Measurements from ENCODE around the gene AP1M2.

Gene AP1M2

DNA sequence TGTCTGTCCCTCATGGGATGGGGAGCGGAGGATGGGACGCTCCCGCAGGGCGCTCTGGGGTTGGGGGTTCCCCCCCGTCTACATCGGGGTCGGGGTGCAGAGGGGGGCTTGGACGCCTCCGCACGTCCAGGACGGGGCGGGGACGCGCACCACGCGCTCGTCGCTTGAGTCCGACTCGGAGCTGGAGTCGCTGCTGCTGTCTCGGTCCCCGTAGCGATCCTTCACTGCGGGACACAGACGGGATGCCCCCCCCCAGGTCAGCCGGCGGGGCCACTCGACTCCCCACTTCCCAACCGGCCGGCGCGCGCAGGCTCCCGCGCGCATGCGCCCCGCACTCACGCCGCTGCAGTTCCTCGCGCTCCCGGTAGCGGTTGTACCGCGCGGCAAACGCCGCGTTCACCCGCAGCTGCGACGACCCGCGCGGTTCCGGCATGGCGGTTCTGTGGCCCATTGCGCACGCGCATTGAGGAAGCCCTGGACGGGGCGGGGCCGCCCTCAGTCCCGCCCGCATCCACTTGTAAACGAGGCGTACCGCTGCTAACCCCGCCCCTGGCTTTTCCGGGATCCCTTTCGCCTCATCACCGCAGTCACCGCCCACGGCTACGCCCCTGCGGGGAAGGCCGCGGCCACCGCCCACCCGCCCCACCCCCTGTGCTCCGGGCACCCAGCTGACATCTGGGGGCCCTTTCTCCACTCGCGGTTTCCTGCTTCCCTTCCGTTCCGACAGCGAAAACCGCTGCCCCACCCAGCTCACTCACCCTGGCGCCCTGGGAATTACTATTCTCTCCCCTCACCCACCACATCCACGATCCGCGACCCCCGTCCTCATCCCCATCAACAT, 21.3 kb downstream of the AP1M2 start, which contains the start of gene KRI1:
TSS of gene KRI1 (minus strand) at position 444 of the 841 bp plus-strand sequence. CDS start at position 433, 11 bp downstream.
- ChIA-PET POLR2A (interaction anchor here (0.6 to 1.4 kb wide), 5 partner anchors 10 to 67 kb away, joined by 3 to 5 read pairs (median 3); no protein-coding TSS in a partner anchor), CTCF (interaction anchor here (0.8 to 1.1 kb wide), 5 partner anchors 15 to 299 kb away, joined by 3 to 5 read pairs (median 3); no protein-coding TSS in a partner anchor)
- Histone ChIP-seq H3K9me3 (ENCODE audit: control insufficient read depth, insufficient read depth, low read depth, low read length) (no peaks in the 10 kb centered on the region), H3K27ac (ENCODE audit: extremely low read depth, low read depth, low read length) (peak within 1 kb of the TSS; percentile 75; the same call in 1 of the 2 replicates), H3K4me3 (ENCODE audit: low read depth, low read length) (peak within 1 kb of the TSS; percentile 92), H3K36me3 (ENCODE audit: control insufficient read depth in 2 of 2, insufficient read depth in 1 of 2, low read length in 2 of 2) (peaks cover 15 to 24% of the 10 kb centered on the region in 2 experiments; a peak in 2 of 3 replicates), H3K4me1 (ENCODE audit: control insufficient read depth, insufficient read depth, low read length) (peaks cover 13% of the 10 kb centered on the region)
- TF ChIP-seq PRDM1 (tag by site-specific recombination; IDR thresholded peaks at IDR 0.05) (peak; percentile 74), ZNF391 (tag by site-specific recombination; IDR thresholded peaks at IDR 0.05; ENCODE audit: borderline replicate concordance, low read depth) (0 out of 2 replicates have a peak, but pooled peaks have one; percentile 5), ZNF175 (tag by site-specific recombination; IDR thresholded peaks at IDR 0.05) (0 out of 2 replicates have a peak, but pooled peaks have one; percentile 15), SCRT2 (tag by site-specific recombination; IDR thresholded peaks at IDR 0.05) (peak; percentile 83), ZNF112 (tag by site-specific recombination; IDR thresholded peaks at IDR 0.05) (no peak), TRIM28 (IDR thresholded peaks at IDR 0.05; ENCODE audit: borderline replicate concordance, low read length) (no peak), ZNF837 (tag by site-specific recombination; IDR thresholded peaks at IDR 0.05) (no peak), ZFP37 (tag by site-specific recombination; IDR thresholded peaks at IDR 0.05) (no peak; the same call in 1 of the 2 replicates), ZNF510 (tag by site-specific recombination; IDR thresholded peaks at IDR 0.05; ENCODE audit: insufficient replicate concordance) (no peak), BCL11B (tag by site-specific recombination; IDR thresholded peaks at IDR 0.05; ENCODE audit: low read depth) (no peak), SP3 (tag by site-specific recombination; IDR thresholded peaks at IDR 0.05) (peak; percentile 97), ZNF23 (tag by site-specific recombination; IDR thresholded peaks at IDR 0.05; ENCODE audit: borderline replicate concordance) (no peak), ZNF514 (tag by site-specific recombination; IDR thresholded peaks at IDR 0.05) (no peak), KLF7 (tag by site-specific recombination; IDR thresholded peaks at IDR 0.05; ENCODE audit: borderline replicate concordance) (peak; percentile 82), ZNF529 (tag by site-specific recombination; IDR thresholded peaks at IDR 0.05; ENCODE audit: insufficient replicate concordance) (no peak), ZBTB17 (tag by site-specific recombination; IDR thresholded peaks at IDR 0.05) (no peak), YY2 (tag by site-specific recombination; IDR thresholded peaks at IDR 0.05) (peak; percentile 71), ZNF157 (tag by site-specific recombination; IDR thresholded peaks at IDR 0.05) (no peak), SETDB1 (IDR thresholded peaks at IDR 0.05; ENCODE audit: insufficient read length, low read length) (no peak), ZNF16 (tag by site-specific recombination; IDR thresholded peaks at IDR 0.05; ENCODE audit: low read depth) (no peak), ZNF501 (tag by site-specific recombination; IDR thresholded peaks at IDR 0.05) (peak; percentile 69), ZNF146 (tag by site-specific recombination; IDR thresholded peaks at IDR 0.05) (no peak), ZNF10 (tag by site-specific recombination; IDR thresholded peaks at IDR 0.05) (no peak; the same call in 1 of the 2 replicates), ZBTB7A (tag by site-specific recombination; IDR thresholded peaks at IDR 0.05; ENCODE audit: low read depth) (peak; percentile 30; the same call in 1 of the 2 replicates)
- TF ChIP-seq, protein P1, sequence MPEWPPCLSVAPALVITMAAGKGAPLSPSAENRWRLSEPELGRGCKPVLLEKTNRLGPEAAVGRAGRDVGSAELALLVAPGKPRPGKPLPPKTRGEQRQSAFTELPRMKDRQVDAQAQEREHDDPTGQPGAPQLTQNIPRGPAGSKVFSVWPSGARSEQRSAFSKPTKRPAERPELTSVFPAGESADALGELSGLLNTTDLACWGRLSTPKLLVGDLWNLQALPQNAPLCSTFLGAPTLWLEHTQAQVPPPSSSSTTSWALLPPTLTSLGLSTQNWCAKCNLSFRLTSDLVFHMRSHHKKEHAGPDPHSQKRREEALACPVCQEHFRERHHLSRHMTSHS (tag by site-specific recombination; IDR thresholded peaks at IDR 0.05): no peak
- TF ChIP-seq, protein P2, sequence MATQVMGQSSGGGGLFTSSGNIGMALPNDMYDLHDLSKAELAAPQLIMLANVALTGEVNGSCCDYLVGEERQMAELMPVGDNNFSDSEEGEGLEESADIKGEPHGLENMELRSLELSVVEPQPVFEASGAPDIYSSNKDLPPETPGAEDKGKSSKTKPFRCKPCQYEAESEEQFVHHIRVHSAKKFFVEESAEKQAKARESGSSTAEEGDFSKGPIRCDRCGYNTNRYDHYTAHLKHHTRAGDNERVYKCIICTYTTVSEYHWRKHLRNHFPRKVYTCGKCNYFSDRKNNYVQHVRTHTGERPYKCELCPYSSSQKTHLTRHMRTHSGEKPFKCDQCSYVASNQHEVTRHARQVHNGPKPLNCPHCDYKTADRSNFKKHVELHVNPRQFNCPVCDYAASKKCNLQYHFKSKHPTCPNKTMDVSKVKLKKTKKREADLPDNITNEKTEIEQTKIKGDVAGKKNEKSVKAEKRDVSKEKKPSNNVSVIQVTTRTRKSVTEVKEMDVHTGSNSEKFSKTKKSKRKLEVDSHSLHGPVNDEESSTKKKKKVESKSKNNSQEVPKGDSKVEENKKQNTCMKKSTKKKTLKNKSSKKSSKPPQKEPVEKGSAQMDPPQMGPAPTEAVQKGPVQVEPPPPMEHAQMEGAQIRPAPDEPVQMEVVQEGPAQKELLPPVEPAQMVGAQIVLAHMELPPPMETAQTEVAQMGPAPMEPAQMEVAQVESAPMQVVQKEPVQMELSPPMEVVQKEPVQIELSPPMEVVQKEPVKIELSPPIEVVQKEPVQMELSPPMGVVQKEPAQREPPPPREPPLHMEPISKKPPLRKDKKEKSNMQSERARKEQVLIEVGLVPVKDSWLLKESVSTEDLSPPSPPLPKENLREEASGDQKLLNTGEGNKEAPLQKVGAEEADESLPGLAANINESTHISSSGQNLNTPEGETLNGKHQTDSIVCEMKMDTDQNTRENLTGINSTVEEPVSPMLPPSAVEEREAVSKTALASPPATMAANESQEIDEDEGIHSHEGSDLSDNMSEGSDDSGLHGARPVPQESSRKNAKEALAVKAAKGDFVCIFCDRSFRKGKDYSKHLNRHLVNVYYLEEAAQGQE (tag by site-specific recombination; IDR thresholded peaks at IDR 0.05): no peak; the same call in none of the 2 replicates
- TF ChIP-seq, protein P3, sequence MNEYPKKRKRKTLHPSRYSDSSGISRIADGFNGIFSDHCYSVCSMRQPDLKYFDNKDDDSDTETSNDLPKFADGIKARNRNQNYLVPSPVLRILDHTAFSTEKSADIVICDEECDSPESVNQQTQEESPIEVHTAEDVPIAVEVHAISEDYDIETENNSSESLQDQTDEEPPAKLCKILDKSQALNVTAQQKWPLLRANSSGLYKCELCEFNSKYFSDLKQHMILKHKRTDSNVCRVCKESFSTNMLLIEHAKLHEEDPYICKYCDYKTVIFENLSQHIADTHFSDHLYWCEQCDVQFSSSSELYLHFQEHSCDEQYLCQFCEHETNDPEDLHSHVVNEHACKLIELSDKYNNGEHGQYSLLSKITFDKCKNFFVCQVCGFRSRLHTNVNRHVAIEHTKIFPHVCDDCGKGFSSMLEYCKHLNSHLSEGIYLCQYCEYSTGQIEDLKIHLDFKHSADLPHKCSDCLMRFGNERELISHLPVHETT (tag by site-specific recombination; IDR thresholded peaks at IDR 0.05): no peak
- TF ChIP-seq, protein P4, sequence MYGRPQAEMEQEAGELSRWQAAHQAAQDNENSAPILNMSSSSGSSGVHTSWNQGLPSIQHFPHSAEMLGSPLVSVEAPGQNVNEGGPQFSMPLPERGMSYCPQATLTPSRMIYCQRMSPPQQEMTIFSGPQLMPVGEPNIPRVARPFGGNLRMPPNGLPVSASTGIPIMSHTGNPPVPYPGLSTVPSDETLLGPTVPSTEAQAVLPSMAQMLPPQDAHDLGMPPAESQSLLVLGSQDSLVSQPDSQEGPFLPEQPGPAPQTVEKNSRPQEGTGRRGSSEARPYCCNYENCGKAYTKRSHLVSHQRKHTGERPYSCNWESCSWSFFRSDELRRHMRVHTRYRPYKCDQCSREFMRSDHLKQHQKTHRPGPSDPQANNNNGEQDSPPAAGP (tag by site-specific recombination; IDR thresholded peaks at IDR 0.05): 0 out of 2 replicates have a peak, but pooled peaks have one; percentile 21
- TF ChIP-seq, protein P5, sequence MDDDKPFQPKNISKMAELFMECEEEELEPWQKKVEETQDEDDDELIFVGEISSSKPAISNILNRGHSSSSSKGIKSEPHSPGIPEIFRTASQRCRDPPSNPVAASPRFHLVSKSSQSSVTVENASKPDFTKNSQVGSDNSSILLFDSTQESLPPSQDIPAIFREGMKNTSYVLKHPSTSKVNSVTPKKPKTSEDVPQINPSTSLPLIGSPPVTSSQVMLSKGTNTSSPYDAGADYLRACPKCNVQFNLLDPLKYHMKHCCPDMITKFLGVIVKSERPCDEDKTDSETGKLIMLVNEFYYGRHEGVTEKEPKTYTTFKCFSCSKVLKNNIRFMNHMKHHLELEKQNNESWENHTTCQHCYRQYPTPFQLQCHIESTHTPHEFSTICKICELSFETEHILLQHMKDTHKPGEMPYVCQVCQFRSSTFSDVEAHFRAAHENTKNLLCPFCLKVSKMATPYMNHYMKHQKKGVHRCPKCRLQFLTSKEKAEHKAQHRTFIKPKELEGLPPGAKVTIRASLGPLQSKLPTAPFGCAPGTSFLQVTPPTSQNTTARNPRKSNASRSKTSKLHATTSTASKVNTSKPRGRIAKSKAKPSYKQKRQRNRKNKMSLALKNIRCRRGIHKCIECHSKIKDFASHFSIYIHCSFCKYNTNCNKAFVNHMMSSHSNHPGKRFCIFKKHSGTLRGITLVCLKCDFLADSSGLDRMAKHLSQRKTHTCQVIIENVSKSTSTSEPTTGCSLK (tag by site-specific recombination; IDR thresholded peaks at IDR 0.05): no peak
